IMR-90 (cell line): ENCODE results near the gene PSMB2.

Experiments used
- CTCF ChIP-seq: conservative IDR thresholded peaks from 2 replicates; pipeline ENCODE4 v1.5.1; 2012; ENCODE audit warnings: mild to moderate bottlenecking, low read depth, low read length, improper control_type of control experiment
- ELK1 ChIP-seq: fragments of 150-350 bp; IDR thresholded peaks from 2 replicates; pipeline ENCODE4 v1.6.1; 2016; ENCODE audit warnings: low read depth, mild to moderate bottlenecking, low read length, moderate library complexity, borderline replicate concordance
- FOS ChIP-seq: fragments of 150-350 bp; IDR thresholded peaks from 2 replicates; pipeline ENCODE4 v1.6.1; 2016; ENCODE audit warnings: low read depth, low read length
- MAZ ChIP-seq: IDR thresholded peaks from 2 replicates; pipeline ENCODE4 v1.6.1; 2012; ENCODE audit warnings: low read depth, mild to moderate bottlenecking, low read length, improper control_type of control experiment, moderate library complexity, borderline replicate concordance
- POLR2A ChIP-seq: IDR thresholded peaks from 2 replicates; pipeline ENCODE4 v1.6.1; 2012; ENCODE audit warnings: mild to moderate bottlenecking, low read depth, low read length
- RFX5 ChIP-seq: IDR thresholded peaks from 2 replicates; pipeline ENCODE4 v1.8.0; 2012; ENCODE audit warnings: low read depth, mild to moderate bottlenecking, low read length, moderate library complexity
- SMC3 ChIP-seq: fragments of 150-350 bp; IDR thresholded peaks from 2 replicates; pipeline ENCODE4 v1.6.1; 2016; ENCODE audit warnings: low read depth, mild to moderate bottlenecking, antibody characterized with exemption, low read length, moderate library complexity
- USF2 ChIP-seq: fragments of 150-350 bp; IDR thresholded peaks from 2 replicates; pipeline ENCODE4 v1.6.1; 2017; ENCODE audit warnings: mild to moderate bottlenecking, antibody characterized with exemption, low read length, low read depth

- TF ChIP-seq CTCF: 0 out of 2 replicates have a peak, but pooled peaks have one; percentile 10
- TF ChIP-seq RFX5: no peak
- no peak for TF ChIP-seq USF2
- no peak for TF ChIP-seq POLR2A
- no peak for TF ChIP-seq SMC3
- peak; percentile 23; the same call in 1 of the 2 replicates for TF ChIP-seq MAZ
- TF ChIP-seq ELK1: no peak
- no peak for TF ChIP-seq FOS
Measured at GRCh38 chr1:35558374-35559316, 82.7 kb downstream of the PSMB2 start.
